K562 (cell line): ENCODE data around the gene UBXN6. TPM values are rescaled to one million over a fixed set of nuclear protein-coding genes. Genes with fewer than 3 reads are reported as not detected.

Source experiments
- BRD9 ChIP-seq: fragments of 450-650 bp; IDR thresholded peaks from 2 replicates; pipeline ENCODE4 v1.6.1; 2018; ENCODE audit warnings: low read depth; ENCODE audit not compliant: partially characterized antibody
- ELF1 ChIP-seq: fragments of 200-800 bp; sonication (Bioruptor generic); IDR thresholded peaks from 2 replicates; pipeline ENCODE4 v1.6.1; 2016; ENCODE audit warnings: missing genetic modification characterization, missing compliant biosample characterization
- HMGN3 ChIP-seq: IDR thresholded peaks from 2 replicates; pipeline ENCODE4 v1.6.1; 2011; ENCODE audit warnings: borderline replicate concordance, low read depth, mild to moderate bottlenecking, mixed read lengths, low read length; ENCODE audit not compliant: insufficient read length; ENCODE audit errors: extremely low read depth
- HNRNPK ChIP-seq: fragments of 200-400 bp; formaldehyde crosslinking; IDR thresholded peaks from one replicate; pipeline ENCODE4 v1.6.1; 2018; ENCODE audit warnings: mild to moderate bottlenecking, low read depth, low read length; ENCODE audit not compliant: poor library complexity, severe bottlenecking
- LARP7 ChIP-seq: fragments of 450-650 bp; IDR thresholded peaks from 2 replicates; pipeline ENCODE4 v1.6.1; 2016
- MTF1 ChIP-seq: fragments of 250-450 bp; sonication (Bioruptor Pico); IDR thresholded peaks from 2 replicates; pipeline ENCODE4 v1.9.0; 2021; ENCODE audit warnings: moderate library complexity, mild to moderate bottlenecking, inconsistent platforms, borderline replicate concordance
- RAD21 ChIP-seq, 2 experiments: fragments of 250-450 bp in 1 of 2; fragments of 450-650 bp in 1 of 2; sonication (Bioruptor Pico) in 1 of 2; formaldehyde crosslinking in 1 of 2; IDR thresholded peaks in 1 of 2; conservative IDR thresholded peaks in 1 of 2; 2 replicates each; pipeline versions ENCODE4 v1.4.0 to v1.8.0; 2020 to 2022; ENCODE audit warnings: mild to moderate bottlenecking in 2 of 2, moderate library complexity in 1 of 2
- TAF9B ChIP-seq: fragments of 450-650 bp; IDR thresholded peaks from 2 replicates; pipeline ENCODE4 v1.6.1; 2018; ENCODE audit warnings: mild to moderate bottlenecking; ENCODE audit not compliant: partially characterized antibody
- TAL1 ChIP-seq: fragments of 450-650 bp; IDR thresholded peaks from 2 replicates; pipeline ENCODE4 v1.6.1; 2016; ENCODE audit warnings: mild to moderate bottlenecking
- ZBTB7A ChIP-seq: IDR thresholded peaks from 2 replicates; pipeline ENCODE4 v1.6.1; 2011; ENCODE audit warnings: low read depth, mild to moderate bottlenecking, low read length, moderate library complexity, borderline replicate concordance; ENCODE audit not compliant: control insufficient read depth
- ZNF384 ChIP-seq: IDR thresholded peaks from 2 replicates; pipeline ENCODE4 v1.6.1; 2012; ENCODE audit warnings: low read depth, low read length, improper control_type of control experiment
- ZNF707 ChIP-seq: fragments of 250-450 bp; sonication (Bioruptor Pico); conservative IDR thresholded peaks from 2 replicates; pipeline ENCODE4 v1.8.0; 2022; ENCODE audit warnings: inconsistent platforms, mild to moderate bottlenecking, moderate library complexity
- polyA plus RNA-seq, 8 experiments: library from polyadenylated mRNA; depleted of rRNA in 4 of 8; stranded (reverse) in 5 of 8; unstranded in 3 of 8; fragments of >200 nt; fragmentation: Nextera tagmentation in 2 of 8; fragmentation: Illumina TruSeq in 1 of 8; extraction: Ambion mirVana in 2 of 8; extraction: Trizol in 1 of 8; gene quantifications; 2 replicates each; pipeline versions ENCODE4 v1.2.1 to v1.2.3, GENCODE V29; 2011 to 2014; ENCODE audit warnings: inconsistent platforms in 1 of 8, missing spikeins in 1 of 8
- total RNA-seq, 7 experiments: library from RNA; depleted of rRNA in 6 of 7; stranded (reverse); fragments of >200 nt in 6 of 7; fragmentation: Illumina TruSeq in 2 of 7; extraction: Trizol in 2 of 7; gene quantifications; 2 replicates each; pipeline versions ENCODE4 v1.2.1 to v1.2.3, GENCODE V29; 2011 to 2021; ENCODE audit warnings: low replicate concordance in 1 of 7
- TF ChIP-seq, protein P1 (sequence below), 2 experiments: fragments of 450-650 bp in 1 of 2; IDR thresholded peaks; 2 replicates each; pipeline ENCODE4 v1.6.1; 2011 to 2017; ENCODE audit warnings: low read depth in 2 of 2, antibody characterized with exemption in 1 of 2, borderline replicate concordance in 1 of 2, low read length in 1 of 2, mild to moderate bottlenecking in 1 of 2, mixed read lengths in 1 of 2; ENCODE audit not compliant: control insufficient read depth in 1 of 2
- TF ChIP-seq, protein P2 (sequence below): IDR thresholded peaks from 2 replicates; pipeline ENCODE4 v1.6.1; 2011; ENCODE audit warnings: borderline replicate concordance, low read depth, mild to moderate bottlenecking, moderate library complexity, low read length; ENCODE audit not compliant: insufficient read depth, poor library complexity, severe bottlenecking
- TF ChIP-seq, protein P3 (sequence below): fragments of 150-350 bp; conservative IDR thresholded peaks from 2 replicates; pipeline ENCODE4 v1.6.1; 2014; ENCODE audit warnings: low read length
- TF ChIP-seq, protein P4 (sequence below): sonication (generic); formaldehyde crosslinking; IDR thresholded peaks from 2 replicates; pipeline ENCODE4 v1.8.1; 2023; ENCODE audit warnings: mild to moderate bottlenecking, missing genetic modification reagents

UBXN6 gene
- total and polyA plus RNA-seq, 9 of the 15 experiments (the other 6 are each of a cell fraction or from before 2014, with no cell fraction given): 0.48 to 90.2 (median 29.5) TPM

DNA sequence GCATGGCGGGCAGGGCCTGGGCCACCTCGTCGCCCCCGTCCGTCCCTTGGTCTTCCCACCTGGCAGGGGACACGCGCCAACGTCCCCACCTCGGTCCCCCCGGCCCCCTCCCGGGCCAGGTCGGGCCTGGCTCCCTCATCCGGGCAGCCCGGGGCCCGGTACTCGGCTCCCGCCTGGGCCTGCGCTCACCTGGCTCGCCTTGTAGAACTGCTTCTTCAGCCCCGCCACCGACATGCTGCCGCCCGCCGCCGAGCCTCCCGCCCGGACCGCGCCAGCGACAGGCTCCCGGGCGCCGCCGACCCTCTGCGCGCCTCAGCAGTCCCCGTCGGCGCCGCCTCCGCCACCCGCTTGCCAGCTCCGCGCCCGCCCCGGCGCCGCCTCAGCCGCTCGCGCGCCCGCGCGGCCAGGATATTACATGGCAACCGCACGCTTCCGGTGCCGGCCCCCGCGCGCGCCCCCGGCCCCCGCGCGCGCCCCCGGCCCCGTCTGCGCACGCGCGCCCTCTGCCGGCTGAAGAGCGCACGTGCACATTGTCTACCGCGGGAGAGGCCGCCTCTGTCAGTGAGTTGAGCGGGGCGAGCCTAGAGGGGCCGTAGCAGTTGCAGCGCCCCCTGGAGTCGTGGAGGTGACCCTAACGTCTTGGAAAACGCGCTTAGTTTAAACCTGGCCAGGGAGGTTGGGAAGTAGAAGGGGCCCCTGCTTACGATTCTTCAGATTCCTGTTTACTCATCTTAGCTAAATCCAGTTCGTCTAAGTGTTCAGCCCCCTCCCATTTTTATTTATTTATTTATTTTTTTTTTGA, 57.3 kb downstream of the UBXN6 start, which contains the start of gene SH3GL1 (continued):
- TF ChIP-seq, protein P1, sequence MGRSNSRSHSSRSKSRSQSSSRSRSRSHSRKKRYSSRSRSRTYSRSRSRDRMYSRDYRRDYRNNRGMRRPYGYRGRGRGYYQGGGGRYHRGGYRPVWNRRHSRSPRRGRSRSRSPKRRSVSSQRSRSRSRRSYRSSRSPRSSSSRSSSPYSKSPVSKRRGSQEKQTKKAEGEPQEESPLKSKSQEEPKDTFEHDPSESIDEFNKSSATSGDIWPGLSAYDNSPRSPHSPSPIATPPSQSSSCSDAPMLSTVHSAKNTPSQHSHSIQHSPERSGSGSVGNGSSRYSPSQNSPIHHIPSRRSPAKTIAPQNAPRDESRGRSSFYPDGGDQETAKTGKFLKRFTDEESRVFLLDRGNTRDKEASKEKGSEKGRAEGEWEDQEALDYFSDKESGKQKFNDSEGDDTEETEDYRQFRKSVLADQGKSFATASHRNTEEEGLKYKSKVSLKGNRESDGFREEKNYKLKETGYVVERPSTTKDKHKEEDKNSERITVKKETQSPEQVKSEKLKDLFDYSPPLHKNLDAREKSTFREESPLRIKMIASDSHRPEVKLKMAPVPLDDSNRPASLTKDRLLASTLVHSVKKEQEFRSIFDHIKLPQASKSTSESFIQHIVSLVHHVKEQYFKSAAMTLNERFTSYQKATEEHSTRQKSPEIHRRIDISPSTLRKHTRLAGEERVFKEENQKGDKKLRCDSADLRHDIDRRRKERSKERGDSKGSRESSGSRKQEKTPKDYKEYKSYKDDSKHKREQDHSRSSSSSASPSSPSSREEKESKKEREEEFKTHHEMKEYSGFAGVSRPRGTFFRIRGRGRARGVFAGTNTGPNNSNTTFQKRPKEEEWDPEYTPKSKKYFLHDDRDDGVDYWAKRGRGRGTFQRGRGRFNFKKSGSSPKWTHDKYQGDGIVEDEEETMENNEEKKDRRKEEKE (IDR thresholded peaks at IDR 0.05; ENCODE audit: borderline replicate concordance in 1 of 2, control insufficient read depth in 1 of 2, low read depth in 2 of 2, low read length in 1 of 2): peak in 1 of 2 experiments; percentile 85; a peak in 1 of 4 replicates
- TF ChIP-seq LARP7 (no peak), ZNF384 (no peak; the same call in 1 of the 2 replicates), HMGN3 (peak; percentile 76), ZNF707 (CRISPR knock-in tag) (no peak), HNRNPK (no peak), RAD21 (CRISPR knock-in tag; conservative IDR thresholded peaks at IDR 0.05 in 1 of 2, IDR thresholded peaks at IDR 0.05 in 1 of 2) (peak; percentile 52 to 63), BRD9 (peak; percentile 46), ZBTB7A (peak; percentile 64), ELF1 (tag) (peak; percentile 87), TAF9B (no peak), TAL1 (0 out of 2 replicates have a peak, but pooled peaks have one; percentile 3), MTF1 (no peak)
- TF ChIP-seq, protein P2, sequence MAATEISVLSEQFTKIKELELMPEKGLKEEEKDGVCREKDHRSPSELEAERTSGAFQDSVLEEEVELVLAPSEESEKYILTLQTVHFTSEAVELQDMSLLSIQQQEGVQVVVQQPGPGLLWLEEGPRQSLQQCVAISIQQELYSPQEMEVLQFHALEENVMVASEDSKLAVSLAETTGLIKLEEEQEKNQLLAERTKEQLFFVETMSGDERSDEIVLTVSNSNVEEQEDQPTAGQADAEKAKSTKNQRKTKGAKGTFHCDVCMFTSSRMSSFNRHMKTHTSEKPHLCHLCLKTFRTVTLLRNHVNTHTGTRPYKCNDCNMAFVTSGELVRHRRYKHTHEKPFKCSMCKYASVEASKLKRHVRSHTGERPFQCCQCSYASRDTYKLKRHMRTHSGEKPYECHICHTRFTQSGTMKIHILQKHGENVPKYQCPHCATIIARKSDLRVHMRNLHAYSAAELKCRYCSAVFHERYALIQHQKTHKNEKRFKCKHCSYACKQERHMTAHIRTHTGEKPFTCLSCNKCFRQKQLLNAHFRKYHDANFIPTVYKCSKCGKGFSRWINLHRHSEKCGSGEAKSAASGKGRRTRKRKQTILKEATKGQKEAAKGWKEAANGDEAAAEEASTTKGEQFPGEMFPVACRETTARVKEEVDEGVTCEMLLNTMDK: peak; percentile 94
- TF ChIP-seq, protein P3, sequence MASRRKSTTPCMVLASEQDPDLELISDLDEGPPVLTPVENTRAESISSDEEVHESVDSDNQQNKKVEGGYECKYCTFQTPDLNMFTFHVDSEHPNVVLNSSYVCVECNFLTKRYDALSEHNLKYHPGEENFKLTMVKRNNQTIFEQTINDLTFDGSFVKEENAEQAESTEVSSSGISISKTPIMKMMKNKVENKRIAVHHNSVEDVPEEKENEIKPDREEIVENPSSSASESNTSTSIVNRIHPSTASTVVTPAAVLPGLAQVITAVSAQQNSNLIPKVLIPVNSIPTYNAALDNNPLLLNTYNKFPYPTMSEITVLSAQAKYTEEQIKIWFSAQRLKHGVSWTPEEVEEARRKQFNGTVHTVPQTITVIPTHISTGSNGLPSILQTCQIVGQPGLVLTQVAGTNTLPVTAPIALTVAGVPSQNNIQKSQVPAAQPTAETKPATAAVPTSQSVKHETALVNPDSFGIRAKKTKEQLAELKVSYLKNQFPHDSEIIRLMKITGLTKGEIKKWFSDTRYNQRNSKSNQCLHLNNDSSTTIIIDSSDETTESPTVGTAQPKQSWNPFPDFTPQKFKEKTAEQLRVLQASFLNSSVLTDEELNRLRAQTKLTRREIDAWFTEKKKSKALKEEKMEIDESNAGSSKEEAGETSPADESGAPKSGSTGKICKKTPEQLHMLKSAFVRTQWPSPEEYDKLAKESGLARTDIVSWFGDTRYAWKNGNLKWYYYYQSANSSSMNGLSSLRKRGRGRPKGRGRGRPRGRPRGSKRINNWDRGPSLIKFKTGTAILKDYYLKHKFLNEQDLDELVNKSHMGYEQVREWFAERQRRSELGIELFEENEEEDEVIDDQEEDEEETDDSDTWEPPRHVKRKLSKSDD: peak; percentile 76; the same call in 1 of the 2 replicates
- TF ChIP-seq, protein P4, sequence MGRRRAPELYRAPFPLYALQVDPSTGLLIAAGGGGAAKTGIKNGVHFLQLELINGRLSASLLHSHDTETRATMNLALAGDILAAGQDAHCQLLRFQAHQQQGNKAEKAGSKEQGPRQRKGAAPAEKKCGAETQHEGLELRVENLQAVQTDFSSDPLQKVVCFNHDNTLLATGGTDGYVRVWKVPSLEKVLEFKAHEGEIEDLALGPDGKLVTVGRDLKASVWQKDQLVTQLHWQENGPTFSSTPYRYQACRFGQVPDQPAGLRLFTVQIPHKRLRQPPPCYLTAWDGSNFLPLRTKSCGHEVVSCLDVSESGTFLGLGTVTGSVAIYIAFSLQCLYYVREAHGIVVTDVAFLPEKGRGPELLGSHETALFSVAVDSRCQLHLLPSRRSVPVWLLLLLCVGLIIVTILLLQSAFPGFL (CRISPR knock-in tag): no peak
